Head of caudate nucleus (tissue), 42 donors: Measurements from ENCODE around the gene GIT1.

ENCODE experiments used
- DNase-seq, 42 donors: peaks; one replicate each; pipeline versions ENCODE4 v3.0.0 to v3.0.0-alpha.2; 2020 to 2021; ENCODE audit warnings: mixed read lengths in 7 of 42
- intact Hi-C: fragments of 100-400 bp; cut with DNase I; formaldehyde crosslinking; loops from one replicate; pipeline ENCODE4 v1.15.0; 2022

Gene GIT1

DNA sequence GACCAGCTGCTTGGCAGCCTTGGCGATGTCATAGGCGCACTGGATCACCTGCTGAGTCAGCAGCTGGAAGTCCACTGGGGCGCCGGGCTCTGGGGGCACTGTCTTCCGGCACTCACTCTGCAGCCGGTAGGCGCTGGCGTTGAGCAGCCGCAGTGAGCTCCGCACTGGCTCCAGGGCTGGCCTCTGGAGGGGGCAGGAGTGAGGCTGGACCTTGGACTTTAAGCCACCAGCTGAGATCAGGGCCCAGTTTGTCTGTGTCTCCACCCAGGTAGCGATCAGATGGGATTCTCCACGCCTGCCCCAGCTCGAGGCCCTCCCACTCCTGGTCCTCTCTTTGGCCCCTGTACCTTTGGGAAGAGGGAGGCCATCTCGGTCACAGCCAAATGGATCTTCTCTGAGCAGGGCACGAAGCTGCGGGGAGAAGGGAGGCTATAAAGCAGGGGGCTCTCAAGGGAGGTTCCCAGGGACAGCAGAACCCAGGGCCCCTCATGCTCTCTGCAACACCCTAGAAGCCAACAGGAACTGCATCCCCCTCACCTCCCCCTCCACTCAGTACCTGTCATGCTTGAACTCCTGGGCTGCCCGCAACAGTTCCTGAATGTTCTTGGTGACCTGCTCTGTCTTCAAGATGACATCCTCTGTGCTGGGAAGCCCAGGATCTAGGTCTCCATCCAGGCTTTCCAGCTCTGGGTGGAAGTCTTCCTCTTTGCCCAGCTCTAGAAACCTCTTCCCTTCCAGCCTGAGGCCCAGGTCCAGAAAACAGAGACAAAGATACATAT lies 14.5 kb downstream of the GIT1 start:
- intact Hi-C loops: loop anchor here (10.0 kb wide), 1 partner anchor 200 kb away; no protein-coding TSS in a partner anchor
- DNase-seq: peak in 10 of 42 donors; percentile 2 to 41 (median 8)

DNA sequence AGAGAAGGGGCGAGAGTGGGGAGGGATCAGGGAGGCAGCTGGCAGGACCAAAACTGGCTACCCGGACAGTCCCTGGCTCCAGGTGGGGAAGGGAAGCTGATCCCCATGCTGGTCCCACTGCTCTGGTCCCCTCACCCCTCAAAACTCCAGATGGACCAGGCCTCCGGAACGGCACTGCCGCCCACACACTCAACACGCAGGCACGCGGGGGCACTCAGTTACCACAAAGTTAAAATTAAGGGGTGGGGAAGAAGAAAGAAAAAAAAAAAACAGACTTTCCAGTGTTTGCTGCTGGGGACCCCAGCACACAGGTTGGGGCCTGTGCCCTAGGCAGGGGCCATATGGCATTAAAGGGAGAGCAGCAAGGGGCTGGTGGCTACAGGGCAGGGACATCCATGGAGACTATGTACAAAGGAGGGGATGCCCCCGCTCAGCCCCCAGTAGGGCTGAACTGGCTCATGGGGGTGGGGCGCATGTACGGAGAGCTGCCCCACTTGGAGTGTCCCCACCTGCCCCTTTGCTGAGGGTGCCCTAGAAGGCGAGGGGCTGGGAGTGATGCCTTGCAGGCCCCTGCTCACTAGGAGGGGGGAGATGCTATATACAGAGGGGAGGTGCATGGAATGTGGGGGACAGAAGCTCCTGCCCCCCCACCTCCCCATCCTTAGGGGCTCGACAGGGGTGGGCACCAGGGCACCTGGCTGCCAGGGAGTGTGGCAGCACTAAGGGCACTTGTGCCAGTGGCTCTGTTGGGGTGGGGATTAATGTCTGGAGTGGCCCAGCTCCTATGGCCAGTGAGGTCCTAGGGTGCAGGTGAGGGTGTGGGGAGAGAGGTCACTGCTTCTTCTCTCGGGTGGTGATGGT lies 15.3 kb downstream of the GIT1 start:
- DNase-seq: peak in 17 of 42 donors; percentile 10 to 48 (median 26)
- intact Hi-C loops: loop anchor here (10.0 kb wide), 1 partner anchor 199 kb away; no protein-coding TSS in a partner anchor

DNA sequence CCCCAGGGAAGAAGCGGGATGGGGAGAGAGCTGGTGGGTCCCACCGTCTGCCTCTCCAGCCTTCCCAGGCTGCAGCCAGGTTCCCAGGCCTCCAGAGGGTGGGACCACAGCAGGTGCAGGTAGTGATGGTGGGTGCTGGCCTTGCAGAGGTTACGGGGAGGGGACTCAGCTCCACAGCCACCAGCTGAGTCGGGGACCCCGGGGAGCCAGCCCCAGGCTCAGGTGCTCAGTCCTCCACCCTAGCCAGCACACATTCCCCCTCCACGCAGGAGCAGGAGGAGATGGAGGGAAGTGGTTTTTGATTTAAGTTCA lies 15.9 kb downstream of the GIT1 start:
- peak in 13 of 42 donors; percentile 2 to 40 (median 16) for DNase-seq
- intact Hi-C loops: loop anchor here (10.0 kb wide), 1 partner anchor 199 kb away; no protein-coding TSS in a partner anchor

DNA sequence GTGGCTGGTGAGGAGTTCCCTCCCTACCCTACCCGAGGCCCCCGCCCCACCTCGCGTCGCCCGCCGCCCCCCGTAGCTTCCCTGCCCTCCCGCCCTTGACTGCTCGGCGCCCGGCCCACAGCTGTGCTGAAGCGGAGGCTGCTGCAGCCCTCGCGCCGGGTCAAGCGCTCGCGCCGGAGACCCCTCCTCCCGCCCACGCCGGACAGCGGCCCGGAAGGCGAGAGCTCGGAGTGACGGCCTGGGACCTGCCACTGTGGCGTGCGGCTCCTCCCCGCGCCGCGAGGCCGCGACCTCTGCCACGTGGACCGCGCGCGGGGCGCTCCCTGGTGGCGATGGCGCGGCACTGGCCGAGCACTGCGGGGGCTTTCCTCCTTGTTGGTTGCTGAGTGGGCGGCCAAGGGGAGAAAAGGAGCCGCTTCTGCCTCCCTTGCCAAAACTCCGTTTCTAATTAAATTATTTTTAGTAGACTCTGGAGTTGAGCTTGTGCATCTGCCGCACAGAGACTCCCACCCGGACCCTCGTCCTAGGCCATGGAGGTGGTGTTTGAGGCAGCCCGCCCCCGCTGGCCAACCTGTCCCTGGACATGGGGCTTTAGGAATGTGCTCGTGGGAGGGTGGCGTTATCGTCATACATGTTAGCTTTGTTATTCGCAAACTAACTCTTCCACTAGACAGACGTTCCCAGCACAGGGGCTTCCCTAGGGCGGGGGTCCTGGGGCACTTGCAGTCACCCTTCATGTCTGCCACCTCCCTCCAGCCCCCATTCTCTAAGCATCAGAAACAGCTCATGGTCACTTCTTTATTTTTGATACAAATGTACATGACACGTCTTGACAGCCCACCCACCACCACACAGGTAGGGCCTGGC lies 16.5 kb downstream of the GIT1 start:
- intact Hi-C loops: loop anchor here (10.0 kb wide), 1 partner anchor 198 kb away; no protein-coding TSS in a partner anchor
- peak in 37 of 42 donors; percentile 51 to 87 (median 74) for DNase-seq

DNA sequence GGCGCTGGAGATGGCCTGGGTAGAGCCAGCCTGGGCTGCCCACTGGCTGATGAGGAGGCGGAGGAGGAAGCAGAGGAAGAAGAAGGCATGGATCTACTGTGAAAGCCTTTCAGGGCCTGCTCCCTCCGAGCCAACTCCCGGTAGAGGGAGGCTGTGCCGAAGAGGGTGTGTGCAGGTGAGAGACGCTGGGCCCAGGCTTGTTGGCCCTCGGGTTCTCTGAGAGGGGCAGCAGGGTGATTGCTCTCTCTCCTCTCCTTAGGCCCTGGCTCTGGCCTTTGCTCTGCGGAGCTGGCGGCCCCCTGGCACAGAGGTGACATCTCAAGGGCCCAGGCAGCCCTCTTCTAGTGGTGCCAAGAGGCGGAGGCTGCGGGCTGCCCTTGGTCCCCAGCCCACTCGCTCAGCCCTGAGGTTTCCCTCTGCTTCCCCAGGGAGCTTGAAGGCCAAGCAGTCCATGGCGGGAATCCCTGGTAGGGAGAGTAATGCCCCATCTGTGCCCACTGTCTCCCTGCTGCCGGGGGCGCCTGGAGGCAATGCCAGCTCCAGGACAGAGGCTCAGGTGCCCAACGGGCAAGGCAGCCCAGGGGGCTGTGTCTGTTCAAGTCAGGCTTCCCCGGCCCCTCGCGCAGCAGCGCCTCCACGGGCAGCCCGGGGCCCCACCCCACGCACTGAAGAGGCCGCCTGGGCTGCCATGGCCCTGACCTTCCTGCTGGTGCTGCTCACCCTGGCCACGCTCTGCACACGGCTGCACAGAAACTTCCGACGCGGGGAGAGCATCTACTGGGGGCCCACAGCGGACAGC lies 17.4 kb downstream of the GIT1 start:
- intact Hi-C loops: loop anchor here (10.0 kb wide), 1 partner anchor 197 kb away; no protein-coding TSS in a partner anchor
- DNase-seq: peak in 16 of 42 donors; percentile 8 to 59 (median 28)

DNA sequence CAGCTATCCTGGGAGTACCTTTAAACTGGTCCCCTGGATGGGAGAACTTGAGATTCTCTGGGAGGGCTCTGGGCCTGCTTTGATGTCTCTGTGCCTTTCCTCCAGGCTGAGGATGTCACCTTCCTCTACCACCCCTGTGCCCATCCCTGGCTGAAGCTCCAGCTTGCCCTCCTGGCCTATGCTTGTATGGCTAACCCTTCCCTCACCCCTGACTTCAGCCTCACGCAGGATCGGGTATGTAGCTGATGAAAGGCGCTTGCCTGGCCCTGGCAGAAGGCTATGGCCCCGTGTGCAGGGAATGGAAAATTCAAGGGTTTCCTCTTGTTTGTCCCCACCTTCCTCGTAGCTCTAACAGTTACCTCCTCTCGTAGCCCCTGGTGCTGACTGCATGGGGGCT lies 18.0 kb downstream of the GIT1 start:
- peak in 8 of 42 donors; percentile 1 to 37 (median 18) for DNase-seq
- intact Hi-C loops: loop anchor here (10.0 kb wide), 1 partner anchor 197 kb away; no protein-coding TSS in a partner anchor

DNA sequence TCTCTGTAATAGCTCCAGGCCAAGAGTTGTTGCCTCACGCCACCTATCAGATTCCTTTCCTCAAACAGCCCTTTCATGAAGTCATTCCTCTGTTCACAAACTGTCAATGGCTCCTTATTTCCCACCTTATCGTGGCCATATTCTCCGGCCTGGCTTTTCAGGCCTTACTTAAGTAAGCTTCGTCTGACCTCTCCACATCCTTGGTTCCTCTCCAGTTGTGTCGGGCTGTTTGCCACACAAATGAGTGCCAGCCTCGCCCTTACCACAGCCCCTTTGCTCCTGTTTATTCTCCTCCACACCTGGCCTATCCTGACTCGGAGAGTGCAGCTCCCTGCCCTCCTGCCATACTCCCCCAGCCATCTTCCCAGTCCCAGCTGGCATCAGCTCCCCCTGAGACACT lies 18.9 kb downstream of the GIT1 start:
- intact Hi-C loops: loop anchor here (10.0 kb wide), 1 partner anchor 196 kb away; no protein-coding TSS in a partner anchor
- DNase-seq: peak in 7 of 42 donors; percentile 1 to 33 (median 22)

DNA sequence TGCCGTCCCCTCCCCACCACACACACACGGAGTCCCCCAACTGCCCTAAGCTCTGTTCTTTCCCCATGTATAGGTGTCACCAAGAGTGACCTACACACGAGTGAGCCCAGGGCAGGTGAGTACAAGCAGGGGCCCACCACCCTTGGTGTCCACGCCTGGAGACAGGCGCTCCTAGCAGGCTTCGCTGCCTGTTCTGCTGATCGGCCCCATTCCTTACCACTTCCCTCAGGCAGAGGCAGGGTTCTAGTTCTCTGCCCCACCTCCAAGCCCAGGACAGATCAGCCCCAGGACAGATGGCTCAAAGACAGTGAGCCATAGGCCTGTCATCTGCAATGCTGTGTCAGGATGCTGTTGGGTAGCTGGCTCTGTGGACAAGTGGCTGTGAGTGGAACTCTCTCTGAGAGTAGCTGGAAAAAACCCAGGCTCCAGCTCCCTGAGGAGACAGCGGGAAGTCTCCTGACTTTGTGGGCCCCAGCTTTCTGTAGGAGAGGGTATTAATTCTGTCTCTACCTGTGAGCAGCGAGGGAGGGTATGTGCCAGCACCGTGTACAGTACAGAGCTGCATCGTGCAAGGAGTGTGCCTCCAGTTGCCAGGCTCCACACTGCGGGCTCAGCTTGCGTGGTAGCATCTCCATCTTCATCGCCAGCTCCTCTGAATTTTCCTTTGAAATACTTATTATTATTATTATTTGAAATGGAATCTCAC lies 20.1 kb downstream of the GIT1 start:
- intact Hi-C loops: loop anchor here (10.0 kb wide), 2 partner anchors 275 to 415 kb away; partner anchors contain the start of gene NUFIP2
- DNase-seq: peak in 14 of 42 donors; percentile 2 to 55 (median 31)

DNA sequence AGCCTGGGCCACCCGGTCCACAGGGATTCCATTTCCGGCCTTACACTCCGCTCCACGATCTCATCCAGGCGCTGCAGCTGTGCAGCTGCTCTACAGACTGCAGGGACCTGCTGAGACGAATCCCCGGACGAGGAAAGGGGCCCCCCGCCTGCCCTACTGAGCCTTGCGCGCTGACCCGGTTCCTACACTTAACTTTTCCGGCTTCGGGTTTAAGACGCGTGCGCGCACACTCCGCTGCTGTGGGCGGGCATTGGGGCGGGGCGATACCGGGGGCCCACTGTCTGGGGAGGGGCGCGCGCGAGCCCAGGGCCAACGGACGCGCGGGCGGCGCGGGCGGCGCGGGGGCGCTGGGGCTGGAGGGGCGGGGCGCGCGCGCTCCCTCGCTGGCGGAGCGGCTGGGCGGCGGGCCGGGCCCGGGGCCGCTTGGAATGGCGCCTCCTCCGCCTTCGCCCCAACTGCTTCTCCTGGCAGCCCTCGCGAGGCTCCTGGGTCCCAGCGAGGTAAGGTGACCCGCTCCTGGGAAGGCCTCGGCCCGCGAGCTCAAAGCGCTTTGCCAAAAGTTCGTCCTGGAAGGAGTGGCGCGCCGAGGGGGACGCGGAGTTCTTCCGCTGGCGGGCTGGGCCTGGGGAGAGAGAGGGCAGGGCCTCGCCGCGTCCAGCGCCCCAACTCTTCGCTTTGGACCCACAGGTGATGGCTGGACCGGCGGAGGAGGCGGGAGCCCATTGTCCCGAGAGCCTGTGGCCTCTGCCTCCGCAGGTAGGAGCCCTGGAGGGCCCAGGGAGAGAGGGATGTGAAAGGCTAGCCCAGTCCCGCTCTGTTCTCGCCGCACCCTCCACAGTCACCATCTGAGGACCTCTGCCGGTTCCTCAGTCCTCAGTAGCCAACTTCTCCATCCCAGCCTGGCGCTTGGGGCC lies 20.9 kb downstream of the GIT1 start, which contains the start of gene TP53I13:
Gene TP53I13, plus strand, starts transcription at position 371 of the 914 bp plus-strand sequence. Its CDS starts 58 bp downstream, at position 429.
- peak in 41 of 42 donors; percentile 76 to 94 (median 85) for DNase-seq
- intact Hi-C loops: loop anchor here (10.0 kb wide), 2 partner anchors 274 to 414 kb away; partner anchors contain the start of gene NUFIP2

DNA sequence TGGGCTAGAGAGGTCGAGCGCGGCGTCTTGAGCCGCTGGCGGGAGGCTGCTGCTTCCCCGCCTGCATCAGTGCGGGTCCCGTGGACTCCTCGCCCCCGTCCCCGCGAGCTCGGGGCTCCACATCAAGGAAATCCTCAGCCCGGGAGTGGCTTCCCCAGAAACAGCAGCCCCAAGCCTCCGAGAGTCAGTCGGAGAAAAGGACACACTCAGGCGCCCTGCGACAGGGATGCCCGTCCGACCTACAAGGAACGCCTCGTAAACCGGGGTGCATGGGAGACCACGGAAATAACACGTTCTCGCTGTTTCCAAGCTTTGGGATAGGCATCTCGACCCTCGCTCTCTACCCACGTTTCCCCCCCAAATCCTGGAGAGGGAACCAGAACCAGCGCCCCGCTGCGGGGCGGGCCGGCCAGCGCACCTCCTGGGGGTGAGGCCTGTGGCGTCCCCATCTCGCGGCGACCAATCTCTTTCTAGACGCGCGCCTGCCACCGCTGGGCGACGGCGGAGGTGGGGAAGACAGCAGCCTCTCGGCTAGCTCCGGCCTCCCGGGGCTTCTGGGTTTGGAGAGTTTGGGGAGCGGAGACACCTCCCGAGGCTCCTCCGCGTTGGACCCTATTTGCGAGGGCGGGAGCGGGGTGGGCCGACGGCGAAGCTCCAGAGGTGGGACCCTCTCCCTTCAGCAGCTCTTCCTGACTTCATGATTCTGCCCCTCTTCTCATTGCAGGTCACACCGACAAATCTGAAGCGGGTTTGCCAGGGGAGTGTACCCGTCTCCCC lies 21.7 kb downstream of the GIT1 start:
- DNase-seq: peak in 25 of 42 donors; percentile 17 to 79 (median 59)
- intact Hi-C loops: loop anchor here (10.0 kb wide), 2 partner anchors 273 to 413 kb away; partner anchors contain the start of gene NUFIP2

DNA sequence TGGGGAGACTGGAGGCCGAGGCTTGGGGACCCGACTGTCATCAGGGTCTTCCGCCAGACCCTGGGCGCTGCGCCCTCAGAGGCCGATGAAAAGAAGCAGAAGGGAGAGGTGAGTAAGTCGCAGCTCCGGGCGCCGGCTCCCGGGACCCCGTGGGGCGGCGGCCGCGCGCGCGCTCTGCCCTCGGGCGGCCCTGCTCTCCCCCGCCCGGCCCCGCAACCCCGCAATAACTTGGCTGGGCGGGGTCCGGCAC lies 22.2 kb downstream of the GIT1 start:
- no peak for DNase-seq
- intact Hi-C loops: loop anchor here (10.0 kb wide), 2 partner anchors 272 to 412 kb away; partner anchors contain the start of gene NUFIP2

DNA sequence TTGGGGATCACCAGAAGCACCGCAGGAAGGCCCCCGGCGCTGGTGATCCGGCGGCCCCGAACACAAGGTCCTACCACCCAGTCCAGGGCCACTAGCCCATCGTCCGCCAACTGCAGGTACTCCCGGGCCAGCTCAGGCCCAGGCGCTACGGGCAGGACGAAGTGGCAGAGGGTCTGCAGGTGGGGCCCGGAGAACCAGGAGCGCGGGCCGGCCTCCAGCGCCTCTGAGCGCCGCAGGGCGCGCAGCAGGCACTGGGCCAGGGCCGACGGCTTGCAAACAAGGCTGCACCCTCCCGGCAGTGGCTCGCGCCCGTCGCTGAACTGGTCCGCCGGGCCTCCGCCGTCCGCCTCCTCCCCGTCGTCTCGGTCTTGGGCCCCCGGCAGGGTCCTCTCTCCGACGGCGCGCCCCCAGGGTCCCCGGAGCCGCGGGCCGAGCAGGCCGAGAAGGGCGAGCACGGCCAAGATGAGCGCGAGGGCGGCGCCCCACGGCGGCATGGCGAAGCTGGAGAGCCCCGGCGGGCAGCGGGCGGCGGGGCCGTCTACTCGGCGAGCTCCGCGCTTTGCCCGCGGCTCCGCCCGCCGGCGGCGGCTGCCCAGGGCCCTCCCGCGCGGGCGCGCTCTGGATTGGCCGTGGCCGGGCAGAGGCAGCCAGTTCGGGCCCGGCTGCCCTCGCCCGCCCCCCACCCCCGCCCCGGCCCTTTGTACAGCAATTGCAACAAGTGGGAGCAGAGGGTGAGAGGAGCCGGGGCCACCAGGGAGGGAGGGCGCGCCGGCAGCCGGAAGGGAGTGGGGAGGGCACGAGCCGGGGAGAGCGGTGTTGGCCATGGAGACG lies 22.8 kb downstream of the GIT1 start, which contains the start of gene ABHD15:
Gene ABHD15, minus strand, starts transcription at position 565 of the 831 bp plus-strand sequence. Its CDS starts 71 bp downstream, at position 494.
- intact Hi-C loops: loop anchor here (10.0 kb wide), 2 partner anchors 272 to 412 kb away; partner anchors contain the start of gene NUFIP2
- DNase-seq: peak in 35 of 42 donors; percentile 29 to 86 (median 66)

DNA sequence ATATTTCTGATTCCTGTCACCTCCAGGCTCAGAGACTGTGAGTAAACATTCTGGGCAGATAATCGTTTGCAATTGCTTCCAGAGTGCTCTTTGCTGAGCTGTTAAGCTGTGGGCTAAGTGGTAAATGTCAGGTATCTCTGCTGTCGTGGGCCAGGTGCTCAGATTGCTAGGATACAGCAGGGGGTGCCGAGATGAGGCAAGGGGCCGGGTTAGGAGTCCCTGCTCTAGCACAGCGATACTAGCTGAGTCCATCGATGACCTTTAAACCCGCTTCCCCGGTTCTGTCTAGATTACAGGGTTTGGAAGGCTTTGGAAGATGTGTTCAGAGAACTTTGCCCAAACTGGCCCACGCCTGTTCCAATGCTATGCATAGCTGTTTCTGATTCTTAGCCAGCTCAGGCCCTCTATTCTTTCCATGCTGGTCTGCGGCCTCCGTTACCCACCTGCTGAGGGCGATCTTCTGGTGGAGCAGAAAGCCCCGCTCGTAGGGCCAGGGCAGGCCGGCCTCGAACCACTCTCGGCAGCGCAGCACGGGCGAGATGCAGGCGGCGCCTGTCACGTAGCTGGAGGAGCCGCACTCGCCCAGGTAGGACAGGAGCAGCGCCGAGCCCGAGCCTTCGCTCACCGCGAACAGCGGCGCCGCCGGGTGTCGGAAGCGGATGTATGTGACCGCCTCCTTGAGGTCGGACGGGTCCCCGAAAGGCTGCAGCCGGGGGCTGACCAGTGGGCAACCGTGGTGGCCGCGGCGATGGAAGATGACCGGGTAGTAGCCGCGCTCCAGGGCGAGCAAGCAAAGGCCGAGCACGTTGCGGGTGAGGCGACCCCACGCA lies 23.6 kb downstream of the GIT1 start:
- peak in 8 of 42 donors; percentile 9 to 51 (median 24) for DNase-seq
- intact Hi-C loops: loop anchor here (10.0 kb wide), 2 partner anchors 271 to 411 kb away; partner anchors contain the start of gene NUFIP2
